Stomach (tissue), 9 donors: ENCODE measurements around the gene WDR27. TPM values are rescaled to one million over a fixed set of nuclear protein-coding genes. Genes with fewer than 3 reads are reported as not detected.

Experiments used
- DNase-seq, 2 donors: peaks; one replicate each; pipeline versions ENCODE4 v3.0.0 to v3.0.0-alpha.2; 2013 to 2019
- H3K27ac ChIP-seq, 5 donors: fragments of 200-600 bp in 4 of 5; sonication (generic) in 4 of 5; one replicate each; pipeline ENCODE4 v1.5.1; 2013 to 2019; ENCODE audit warnings: mild to moderate bottlenecking in 1 of 5, moderate library complexity in 1 of 5
- H3K27me3 ChIP-seq, 3 donors: fragments of 200-600 bp; sonication (generic); one replicate each; pipeline ENCODE4 v1.5.1; 2017 to 2019; ENCODE audit warnings: mixed run types in 1 of 3
- H3K36me3 ChIP-seq, 4 donors: fragments of 200-600 bp; sonication (generic); 1 replicate in 3 of 4; 2 replicates in 1 of 4; pipeline ENCODE4 v1.5.1; 2016 to 2019
- H3K4me1 ChIP-seq, 4 donors: fragments of 200-600 bp; sonication (generic); one replicate each; pipeline ENCODE4 v1.5.1; 2016 to 2019
- H3K4me3 ChIP-seq, 4 donors: fragments of 200-600 bp; sonication (generic) in 3 of 4; one replicate each; pipeline ENCODE4 v1.5.1; 2016 to 2019; ENCODE audit warnings: mild to moderate bottlenecking in 1 of 4
- H3K9me3 ChIP-seq, 4 donors: fragments of 200-600 bp; sonication (generic); one replicate each; pipeline ENCODE4 v1.5.1; 2016 to 2019
- CTCF ChIP-seq, 7 experiments: fragments of 450-650 bp in 4 of 7; fragments of 200-600 bp in 3 of 7; sonication (generic) in 3 of 7; IDR thresholded peaks; one replicate each; pipeline ENCODE4 v1.5.1; 2016 to 2019; ENCODE audit warnings: antibody characterized with exemption in 7 of 7, control low read depth in 2 of 7, mild to moderate bottlenecking in 1 of 7
- EP300 ChIP-seq: sonication (generic); formaldehyde crosslinking; IDR thresholded peaks from one replicate; pipeline ENCODE4 v1.6.1; 2017; ENCODE audit warnings: antibody characterized with exemption
- POLR2A ChIP-seq, 4 donors: fragments of 450-650 bp; IDR thresholded peaks; one replicate each; pipeline ENCODE4 v1.6.1; 2016; ENCODE audit warnings: antibody characterized with exemption in 4 of 4, control low read depth in 2 of 4, mild to moderate bottlenecking in 1 of 4, moderate library complexity in 1 of 4
- POLR2AphosphoS5 ChIP-seq, 3 donors: sonication (generic); formaldehyde crosslinking; IDR thresholded peaks; one replicate each; pipeline ENCODE4 v1.6.1; 2016; ENCODE audit warnings: antibody characterized with exemption in 3 of 3
- WGBS, 5 donors: extraction: QIAGEN DNeasy Blood & Tissue Kit in 3 of 5; methylation state at CpG; one replicate each; pipeline versions ENCODE4 v1.1.5 to v1.1.7; 2013 to 2018; 5-methylcytosine and 5-hydroxymethylcytosine counted together
- intact Hi-C: fragments of 100-400 bp; cut with DNase I; formaldehyde crosslinking; loops from one replicate; pipeline ENCODE4 v1.15.1; 2023; ENCODE audit warnings: low total_unique reads
- polyA plus RNA-seq, 3 donors: library from polyadenylated mRNA; stranded (reverse); fragments of 200-250 nt; gene quantifications; one replicate each; pipeline ENCODE4 v1.2.3, GENCODE V29; 2013
- total RNA-seq, 5 donors: library from RNA; depleted of rRNA; stranded (reverse); fragments of >200 nt; gene quantifications; one replicate each; pipeline versions ENCODE4 v1.1.0 to v1.2.3, GENCODE V29; 2014 to 2016
- donor health status: healthy with polysubstance abuse.
- donor health status: Bipolar disorder and iron deficiency.
- donor health status: healthy.

Gene WDR27
- total and polyA plus RNA-seq, 8 donors = 4.9 to 271 (median 39.9) TPM

- H3K36me3 ChIP-seq = peaks cover 24 to 95% (median 84%) of the 10 kb centered on the region in 4 donors
- H3K27me3 ChIP-seq = no peaks in the 10 kb centered on the region
- H3K4me3 ChIP-seq = no peak overlapping the region
- H3K4me1 ChIP-seq = no peaks in the 10 kb centered on the region
- DNase-seq = no peak
- no peaks in the 10 kb centered on the region for H3K9me3 ChIP-seq
- TF ChIP-seq CTCF (IDR thresholded peaks at IDR 0.05) = no peak
- TF ChIP-seq POLR2AphosphoS5 (IDR thresholded peaks at IDR 0.05) = no peak
- TF ChIP-seq EP300 = no peak
- WGBS, 5 donors = 93 to 96% (median 94%) methylated on average over 14 of the region's 14 CpGs
- intact Hi-C loops = no loop called here
- no peak overlapping the region for H3K27ac ChIP-seq
These were observed 37.6 kb downstream of the WDR27 start for GRCh38 chr6:169664227-169664626.

DNA sequence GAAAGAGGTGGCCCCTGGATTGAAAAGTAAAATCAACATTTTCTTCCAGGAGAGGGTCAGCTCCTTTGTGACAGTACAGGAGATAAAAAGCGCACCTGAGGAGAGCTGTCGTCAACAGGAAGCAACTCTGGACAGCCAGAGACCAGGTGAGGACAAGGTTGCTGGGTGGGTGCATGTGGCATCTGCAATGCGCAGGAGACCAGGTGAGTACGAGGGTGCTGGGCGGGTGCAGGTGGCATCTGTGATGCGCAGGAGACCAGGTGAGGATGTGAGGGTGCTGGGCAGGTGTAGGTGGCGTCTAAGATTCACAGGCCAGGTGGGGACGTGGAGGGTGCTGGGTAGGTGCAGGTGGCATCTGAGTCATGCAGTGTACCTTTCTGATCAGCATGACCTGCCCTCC, 38.4 kb downstream of the WDR27 start:
- 80 to 96% (median 94%) methylated on average over 8 of the region's 8 CpGs for WGBS, 5 donors
- intact Hi-C loops = no loop called here
- peaks cover 24 to 98% (median 87%) of the 10 kb centered on the region in 4 donors for H3K36me3 ChIP-seq

GRCh38 chr6:169661391-169661756, 40.5 kb downstream of the WDR27 start:
- no peak for TF ChIP-seq POLR2A (IDR thresholded peaks at IDR 0.05)
- TF ChIP-seq EP300 = no peak
- no peak for TF ChIP-seq POLR2AphosphoS5 (IDR thresholded peaks at IDR 0.05)
- TF ChIP-seq CTCF (IDR thresholded peaks at IDR 0.05) = no peak
- Histone ChIP-seq H3K27ac (no peak overlapping the region), H3K4me1 (no peaks in the 10 kb centered on the region), H3K36me3 (peaks cover 17 to 96% (median 85%) of the 10 kb centered on the region in 4 donors), H3K4me3 (no peak overlapping the region), H3K27me3 (no peaks in the 10 kb centered on the region), H3K9me3 (no peaks in the 10 kb centered on the region)
- WGBS, 5 donors = 87 to 97% (median 95%) methylated on average over 6 to 7 of the region's 7 CpGs
- no peak for DNase-seq
- intact Hi-C loops = no loop called here

More for the DNA sequence above, 38.4 kb downstream of the WDR27 start:
- TF ChIP-seq EP300 = no peak
- no peak for TF ChIP-seq POLR2AphosphoS5 (IDR thresholded peaks at IDR 0.05)
- TF ChIP-seq POLR2A (IDR thresholded peaks at IDR 0.05) = no peak
- TF ChIP-seq CTCF (IDR thresholded peaks at IDR 0.05) = no peak
- no peak overlapping the region for H3K4me3 ChIP-seq
- no peak overlapping the region for H3K27ac ChIP-seq
- no peaks in the 10 kb centered on the region for H3K27me3 ChIP-seq
- no peaks in the 10 kb centered on the region for H3K4me1 ChIP-seq
- no peaks in the 10 kb centered on the region for H3K9me3 ChIP-seq
- DNase-seq = no peak

DNA sequence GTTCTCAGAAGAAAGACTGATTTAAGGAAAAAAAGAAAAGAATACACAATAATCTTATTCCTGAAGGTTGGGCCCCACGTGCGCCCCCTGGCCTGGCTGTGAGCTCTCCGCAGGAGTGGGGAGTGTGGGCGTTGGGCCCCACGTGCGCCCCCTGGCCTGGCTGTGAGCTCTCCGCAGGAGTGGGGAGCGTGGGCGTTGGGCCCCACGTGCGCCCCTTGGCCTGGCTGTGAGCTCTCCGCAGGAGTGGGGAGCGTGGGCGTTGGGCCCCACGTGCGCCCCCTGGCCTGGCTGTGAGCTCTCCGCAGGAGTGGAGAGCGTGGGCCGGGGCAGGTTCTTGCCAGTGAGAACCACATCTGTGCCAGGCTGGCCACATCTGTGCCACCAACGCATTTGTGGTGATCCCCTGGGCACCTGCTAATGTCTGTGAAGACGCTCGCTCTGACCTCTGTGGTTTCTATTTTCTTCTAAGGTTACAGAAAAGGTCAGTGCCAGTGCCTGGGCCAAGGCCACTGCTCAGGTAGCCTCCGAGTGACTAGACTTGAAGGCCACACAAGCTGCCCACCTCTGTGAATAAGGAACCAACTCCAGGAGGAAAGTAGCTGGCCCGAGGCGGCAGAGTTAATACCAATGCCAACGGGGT, 41.0 kb downstream of the WDR27 start:
- Histone ChIP-seq H3K4me3 (no peak overlapping the region), H3K36me3 (peaks cover 15 to 93% (median 85%) of the 10 kb centered on the region in 4 donors), H3K9me3 (no peaks in the 10 kb centered on the region), H3K4me1 (no peaks in the 10 kb centered on the region), H3K27me3 (no peaks in the 10 kb centered on the region), H3K27ac (no peak overlapping the region)
- TF ChIP-seq POLR2A (IDR thresholded peaks at IDR 0.05) (no peak), POLR2AphosphoS5 (IDR thresholded peaks at IDR 0.05) (no peak), CTCF (IDR thresholded peaks at IDR 0.05) (no peak), EP300 (no peak)
- intact Hi-C loops = no loop called here
- no peak for DNase-seq
- 91 to 94% (median 93%) methylated on average over 16 to 26 of the region's 26 CpGs for WGBS, 5 donors
